NT2/D1 (cell line): Measurements from ENCODE around the gene OR51T1.

Experiments used
- SUZ12 ChIP-seq: IDR thresholded peaks from 2 replicates; pipeline ENCODE4 v1.6.1; 2011; ENCODE audit not compliant: insufficient read length, insufficient read depth; ENCODE audit errors: extremely low read depth
- YY1 ChIP-seq: IDR thresholded peaks from 2 replicates; pipeline ENCODE4 v1.6.1; 2011; ENCODE audit not compliant: insufficient read length, insufficient read depth
- ZNF274 ChIP-seq: IDR thresholded peaks from 2 replicates; pipeline ENCODE4 v1.6.1; 2011; ENCODE audit warnings: mild to moderate bottlenecking, low read depth, low read length

GRCh38 chr11:4882543-4882942 is 843 bp downstream of the OR51T1 start:
- TF ChIP-seq ZNF274 (no peak), YY1 (no peak), SUZ12 (no peak)
